WTC11 (cell line): ENCODE data around the gene PTGER2. TPM values are rescaled to one million over a fixed set of nuclear protein-coding genes. Genes with fewer than 3 reads are reported as not detected.

Experiments used
- ATAC-seq: fragments of 200-7000 bp; cut with Tn5 transposase; 2 replicates; pipeline ENCODE4 v1.10.0; 2021; ENCODE audit warnings: mild to moderate bottlenecking, moderate library complexity
- CTCF ChIA-PET: fragments of 300-600 bp; sonication (Branson Sonifier 250); formaldehyde crosslinking; loops from one replicate; lab custom pipeline; 2021; ENCODE audit warnings: antibody characterized with exemption; lab: Charles Lee
- POLR2A ChIA-PET: fragments of 350-600 bp; sonication (Branson Sonifier 250); formaldehyde crosslinking; loops from one replicate; lab custom pipeline; 2021; ENCODE audit warnings: antibody characterized with exemption; lab: Charles Lee
- DNase-seq: peaks from one replicate; pipeline ENCODE4 v3.0.0; 2021; ENCODE audit warnings: low spot score
- H3K27ac Mint-ChIP-seq: 2 replicates; pipeline ENCODE4 v1.8.0; 2021; ENCODE audit warnings: mixed read lengths
- H3K27me3 Mint-ChIP-seq: 2 replicates; pipeline ENCODE4 v1.8.0; 2021; ENCODE audit warnings: low read depth, mild to moderate bottlenecking, moderate library complexity, mixed read lengths
- H3K36me3 Mint-ChIP-seq: 2 replicates; pipeline ENCODE4 v1.8.0; 2021; ENCODE audit warnings: mixed read lengths
- H3K4me1 Mint-ChIP-seq: 2 replicates; pipeline ENCODE4 v1.8.0; 2022; ENCODE audit warnings: mixed read lengths
- H3K4me3 Mint-ChIP-seq: 2 replicates; pipeline ENCODE4 v1.8.0; 2021; ENCODE audit warnings: mild to moderate bottlenecking, moderate library complexity, mixed read lengths
- H3K9me3 Mint-ChIP-seq: 2 replicates; pipeline ENCODE4 v1.8.0; 2021; ENCODE audit warnings: mixed read lengths
- CREB1 ChIP-seq: sonication (generic); formaldehyde crosslinking; IDR thresholded peaks from 2 replicates; pipeline ENCODE4 v1.8.0; 2023; ENCODE audit warnings: mild to moderate bottlenecking, missing genetic modification reagents
- MXD4 ChIP-seq: fragments of 250-450 bp; sonication (Bioruptor Pico); IDR thresholded peaks from 2 replicates; pipeline ENCODE4 v1.8.0; 2021; ENCODE audit warnings: mild to moderate bottlenecking, moderate library complexity, borderline replicate concordance
- MYBL2 ChIP-seq: sonication (generic); formaldehyde crosslinking; IDR thresholded peaks from 2 replicates; pipeline ENCODE4 v1.8.1; 2023; ENCODE audit warnings: mild to moderate bottlenecking, moderate library complexity, missing genetic modification reagents
- PRRX2 ChIP-seq: fragments of 250-450 bp; sonication (Bioruptor Pico); IDR thresholded peaks from 2 replicates; pipeline ENCODE4 v1.8.0; 2021; ENCODE audit warnings: mild to moderate bottlenecking
- RELA ChIP-seq: sonication (generic); formaldehyde crosslinking; IDR thresholded peaks from 2 replicates; pipeline ENCODE4 v1.8.1; 2022; ENCODE audit warnings: missing genetic modification reagents, mild to moderate bottlenecking, borderline replicate concordance
- total RNA-seq: library from RNA; stranded (reverse); gene quantifications from 3 replicates; pipeline ENCODE4 v1.2.3, GENCODE V29; 2021
- TF ChIP-seq, protein P1 (sequence below): sonication (generic); formaldehyde crosslinking; IDR thresholded peaks from 2 replicates; pipeline ENCODE4 v1.8.0; 2023; ENCODE audit warnings: missing genetic modification reagents, mild to moderate bottlenecking, borderline replicate concordance
- TF ChIP-seq, protein P2 (sequence below): sonication (generic); formaldehyde crosslinking; IDR thresholded peaks from 2 replicates; pipeline ENCODE4 v1.8.0; 2022; ENCODE audit warnings: mild to moderate bottlenecking, missing genetic modification reagents
- TF ChIP-seq, protein P3 (sequence below): sonication (generic); formaldehyde crosslinking; IDR thresholded peaks from 2 replicates; pipeline ENCODE4 v1.8.1; 2022; ENCODE audit warnings: missing genetic modification reagents, borderline replicate concordance
- TF ChIP-seq, protein P4 (sequence below): fragments of 250-450 bp; sonication (Bioruptor Pico); IDR thresholded peaks from 2 replicates; pipeline ENCODE4 v1.8.0; 2021; ENCODE audit warnings: mild to moderate bottlenecking
- TF ChIP-seq, protein P5 (sequence below): sonication (generic); formaldehyde crosslinking; IDR thresholded peaks from 2 replicates; pipeline ENCODE4 v1.8.1; 2023; ENCODE audit warnings: mild to moderate bottlenecking, moderate library complexity, missing genetic modification reagents

The PTGER2 gene
- total RNA-seq, 1 experiment from 2014 or later: 0.92 TPM

DNA sequence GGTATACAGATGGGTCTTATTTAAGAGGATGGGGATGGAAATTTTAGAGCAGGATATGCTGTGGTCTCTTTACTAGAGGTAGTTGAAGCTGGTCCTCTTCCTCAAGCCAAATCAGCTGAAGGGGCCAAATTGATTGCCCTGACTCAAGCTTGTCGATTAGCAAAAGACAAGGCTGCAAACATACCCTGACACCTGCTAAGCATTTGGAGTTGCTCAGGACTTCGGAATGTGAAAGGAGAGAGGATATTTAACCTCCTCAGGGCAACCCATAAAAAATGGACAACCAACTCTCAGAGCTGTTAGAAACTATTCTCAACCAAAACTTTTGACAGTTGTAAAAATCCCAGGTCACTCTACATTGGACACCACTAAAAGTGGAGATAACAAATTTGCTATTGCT, 31.0 kb upstream of the PTGER2 start:
- Mint-ChIP-seq H3K4me3 (no peak overlapping the region), H3K27ac (no peak overlapping the region), H3K4me1 (peaks cover 44% of the 10 kb centered on the region), H3K27me3 (no peaks in the 10 kb centered on the region), H3K36me3 (no peaks in the 10 kb centered on the region)
- CTCF ChIA-PET: interaction anchor here (0.7 kb wide), 1 partner anchor 138 kb away, joined by 3 read pairs; no protein-coding TSS in a partner anchor
- POLR2A ChIA-PET: no interaction called here
- no peak for DNase-seq
- ATAC-seq: no peak
- TF ChIP-seq CREB1 (CRISPR knock-in tag) (no peak), RELA (no peak), MYBL2 (CRISPR knock-in tag) (no peak), PRRX2 (no peak)
- TF ChIP-seq, protein P1, sequence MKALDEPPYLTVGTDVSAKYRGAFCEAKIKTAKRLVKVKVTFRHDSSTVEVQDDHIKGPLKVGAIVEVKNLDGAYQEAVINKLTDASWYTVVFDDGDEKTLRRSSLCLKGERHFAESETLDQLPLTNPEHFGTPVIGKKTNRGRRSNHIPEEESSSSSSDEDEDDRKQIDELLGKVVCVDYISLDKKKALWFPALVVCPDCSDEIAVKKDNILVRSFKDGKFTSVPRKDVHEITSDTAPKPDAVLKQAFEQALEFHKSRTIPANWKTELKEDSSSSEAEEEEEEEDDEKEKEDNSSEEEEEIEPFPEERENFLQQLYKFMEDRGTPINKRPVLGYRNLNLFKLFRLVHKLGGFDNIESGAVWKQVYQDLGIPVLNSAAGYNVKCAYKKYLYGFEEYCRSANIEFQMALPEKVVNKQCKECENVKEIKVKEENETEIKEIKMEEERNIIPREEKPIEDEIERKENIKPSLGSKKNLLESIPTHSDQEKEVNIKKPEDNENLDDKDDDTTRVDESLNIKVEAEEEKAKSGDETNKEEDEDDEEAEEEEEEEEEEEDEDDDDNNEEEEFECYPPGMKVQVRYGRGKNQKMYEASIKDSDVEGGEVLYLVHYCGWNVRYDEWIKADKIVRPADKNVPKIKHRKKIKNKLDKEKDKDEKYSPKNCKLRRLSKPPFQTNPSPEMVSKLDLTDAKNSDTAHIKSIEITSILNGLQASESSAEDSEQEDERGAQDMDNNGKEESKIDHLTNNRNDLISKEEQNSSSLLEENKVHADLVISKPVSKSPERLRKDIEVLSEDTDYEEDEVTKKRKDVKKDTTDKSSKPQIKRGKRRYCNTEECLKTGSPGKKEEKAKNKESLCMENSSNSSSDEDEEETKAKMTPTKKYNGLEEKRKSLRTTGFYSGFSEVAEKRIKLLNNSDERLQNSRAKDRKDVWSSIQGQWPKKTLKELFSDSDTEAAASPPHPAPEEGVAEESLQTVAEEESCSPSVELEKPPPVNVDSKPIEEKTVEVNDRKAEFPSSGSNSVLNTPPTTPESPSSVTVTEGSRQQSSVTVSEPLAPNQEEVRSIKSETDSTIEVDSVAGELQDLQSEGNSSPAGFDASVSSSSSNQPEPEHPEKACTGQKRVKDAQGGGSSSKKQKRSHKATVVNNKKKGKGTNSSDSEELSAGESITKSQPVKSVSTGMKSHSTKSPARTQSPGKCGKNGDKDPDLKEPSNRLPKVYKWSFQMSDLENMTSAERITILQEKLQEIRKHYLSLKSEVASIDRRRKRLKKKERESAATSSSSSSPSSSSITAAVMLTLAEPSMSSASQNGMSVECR (CRISPR knock-in tag): no peak
- TF ChIP-seq, protein P2, sequence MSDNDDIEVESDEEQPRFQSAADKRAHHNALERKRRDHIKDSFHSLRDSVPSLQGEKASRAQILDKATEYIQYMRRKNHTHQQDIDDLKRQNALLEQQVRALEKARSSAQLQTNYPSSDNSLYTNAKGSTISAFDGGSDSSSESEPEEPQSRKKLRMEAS: no peak
- TF ChIP-seq, protein P3, sequence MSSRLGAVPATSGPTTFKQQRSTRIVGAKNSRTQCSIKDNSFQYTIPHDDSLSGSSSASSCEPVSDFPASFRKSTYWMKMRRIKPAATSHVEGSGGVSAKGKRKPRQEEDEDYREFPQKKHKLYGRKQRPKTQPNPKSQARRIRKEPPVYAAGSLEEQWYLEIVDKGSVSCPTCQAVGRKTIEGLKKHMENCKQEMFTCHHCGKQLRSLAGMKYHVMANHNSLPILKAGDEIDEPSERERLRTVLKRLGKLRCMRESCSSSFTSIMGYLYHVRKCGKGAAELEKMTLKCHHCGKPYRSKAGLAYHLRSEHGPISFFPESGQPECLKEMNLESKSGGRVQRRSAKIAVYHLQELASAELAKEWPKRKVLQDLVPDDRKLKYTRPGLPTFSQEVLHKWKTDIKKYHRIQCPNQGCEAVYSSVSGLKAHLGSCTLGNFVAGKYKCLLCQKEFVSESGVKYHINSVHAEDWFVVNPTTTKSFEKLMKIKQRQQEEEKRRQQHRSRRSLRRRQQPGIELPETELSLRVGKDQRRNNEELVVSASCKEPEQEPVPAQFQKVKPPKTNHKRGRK (CRISPR knock-in tag): no peak
- TF ChIP-seq, protein P4, sequence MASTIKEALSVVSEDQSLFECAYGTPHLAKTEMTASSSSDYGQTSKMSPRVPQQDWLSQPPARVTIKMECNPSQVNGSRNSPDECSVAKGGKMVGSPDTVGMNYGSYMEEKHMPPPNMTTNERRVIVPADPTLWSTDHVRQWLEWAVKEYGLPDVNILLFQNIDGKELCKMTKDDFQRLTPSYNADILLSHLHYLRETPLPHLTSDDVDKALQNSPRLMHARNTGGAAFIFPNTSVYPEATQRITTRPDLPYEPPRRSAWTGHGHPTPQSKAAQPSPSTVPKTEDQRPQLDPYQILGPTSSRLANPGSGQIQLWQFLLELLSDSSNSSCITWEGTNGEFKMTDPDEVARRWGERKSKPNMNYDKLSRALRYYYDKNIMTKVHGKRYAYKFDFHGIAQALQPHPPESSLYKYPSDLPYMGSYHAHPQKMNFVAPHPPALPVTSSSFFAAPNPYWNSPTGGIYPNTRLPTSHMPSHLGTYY (CRISPR knock-in tag): no peak
- TF ChIP-seq, protein P5, sequence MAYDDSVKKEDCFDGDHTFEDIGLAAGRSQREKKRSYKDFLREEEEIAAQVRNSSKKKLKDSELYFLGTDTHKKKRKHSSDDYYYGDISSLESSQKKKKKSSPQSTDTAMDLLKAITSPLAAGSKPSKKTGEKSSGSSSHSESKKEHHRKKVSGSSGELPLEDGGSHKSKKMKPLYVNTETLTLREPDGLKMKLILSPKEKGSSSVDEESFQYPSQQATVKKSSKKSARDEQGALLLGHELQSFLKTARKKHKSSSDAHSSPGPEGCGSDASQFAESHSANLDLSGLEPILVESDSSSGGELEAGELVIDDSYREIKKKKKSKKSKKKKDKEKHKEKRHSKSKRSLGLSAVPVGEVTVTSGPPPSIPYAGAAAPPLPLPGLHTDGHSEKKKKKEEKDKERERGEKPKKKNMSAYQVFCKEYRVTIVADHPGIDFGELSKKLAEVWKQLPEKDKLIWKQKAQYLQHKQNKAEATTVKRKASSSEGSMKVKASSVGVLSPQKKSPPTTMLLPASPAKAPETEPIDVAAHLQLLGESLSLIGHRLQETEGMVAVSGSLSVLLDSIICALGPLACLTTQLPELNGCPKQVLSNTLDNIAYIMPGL (CRISPR knock-in tag): no peak
- TF ChIP-seq, all 79 proteins: peak for 0
- H3K9me3 Mint-ChIP-seq: no peaks in the 10 kb centered on the region

DNA sequence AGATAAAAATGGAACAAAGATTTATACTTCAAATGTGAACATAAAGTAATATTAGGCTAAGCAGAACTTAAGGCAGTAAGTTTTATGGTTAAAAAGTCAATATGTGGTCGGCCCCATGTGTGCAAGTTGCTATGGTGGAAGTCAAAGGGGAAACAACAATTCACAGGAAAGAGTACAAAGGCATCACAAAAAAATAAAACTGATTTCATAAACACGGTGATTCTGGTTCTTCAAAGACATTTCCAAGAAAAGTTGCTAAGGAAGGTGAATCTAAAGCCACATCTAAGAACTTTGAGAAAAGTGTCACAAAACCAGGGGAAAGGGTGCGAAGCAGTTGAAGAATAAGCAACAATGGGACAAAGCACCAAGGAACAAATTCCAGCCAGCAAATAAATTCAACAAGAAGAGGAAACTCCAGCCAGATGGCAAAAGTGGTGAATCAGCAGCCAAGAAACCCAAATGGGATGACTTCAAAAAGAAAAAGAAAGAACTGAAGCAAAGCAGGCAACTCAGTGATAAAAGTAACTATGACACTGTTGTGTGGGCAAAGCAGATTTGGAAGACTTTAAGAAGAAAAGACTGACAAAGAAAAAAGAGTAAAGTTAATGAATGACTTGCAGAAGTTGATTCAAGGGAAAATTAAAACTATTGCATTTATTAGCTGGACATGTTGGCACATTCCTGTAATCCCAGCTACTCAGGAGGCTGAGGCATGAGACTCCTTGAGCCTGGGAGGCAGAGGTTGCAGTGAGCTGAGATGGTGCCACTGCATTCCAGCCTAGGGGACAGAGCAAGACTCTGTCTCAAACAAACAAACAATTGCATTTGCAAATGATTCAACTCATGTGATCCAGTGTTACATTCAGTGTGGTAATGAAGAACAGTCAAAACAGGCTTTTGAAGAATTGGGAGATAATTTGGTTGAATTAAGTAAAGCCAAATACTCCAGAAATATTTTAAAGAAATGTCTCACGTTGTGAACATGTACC, 27.2 kb upstream of the PTGER2 start:
- POLR2A ChIA-PET: interaction anchor here (0.7 kb wide), 1 partner anchor 308 kb away, joined by 7 read pairs; no protein-coding TSS in a partner anchor
- Mint-ChIP-seq H3K9me3 (no peaks in the 10 kb centered on the region), H3K36me3 (no peaks in the 10 kb centered on the region), H3K4me3 (no peak overlapping the region), H3K4me1 (peaks cover 18% of the 10 kb centered on the region), H3K27ac (no peak overlapping the region), H3K27me3 (no peaks in the 10 kb centered on the region)
- TF ChIP-seq MXD4 (CRISPR knock-in tag): no peak
- TF ChIP-seq, protein P3 (CRISPR knock-in tag): no peak
- ATAC-seq: no peak
- DNase-seq: no peak
- CTCF ChIA-PET: no interaction called here
